Liver (tissue), 9 donors: ENCODE data around the gene NOP10. TPM values are rescaled to one million over a fixed set of nuclear protein-coding genes. Genes with fewer than 3 reads are reported as not detected.

ENCODE experiments used
- DNase-seq: peaks from one replicate; pipeline ENCODE4 v3.0.0-alpha.2; 2017; ENCODE audit warnings: low spot score
- H3K27ac ChIP-seq, 2 donors: one replicate each; pipeline ENCODE4 v1.7.0; 2013; ENCODE audit warnings: inconsistent platforms in 2 of 2, low read length in 2 of 2, control low read depth in 1 of 2, low read depth in 1 of 2, mild to moderate bottlenecking in 1 of 2
- H3K27me3 ChIP-seq, 4 donors: one replicate each; pipeline versions ENCODE4 v1.6.1 to v1.7.0; 2013; ENCODE audit warnings: low read length in 3 of 4, inconsistent platforms in 1 of 4, mild to moderate bottlenecking in 1 of 4, moderate library complexity in 1 of 4; ENCODE audit not compliant: control insufficient read depth in 4 of 4, insufficient read depth in 4 of 4
- H3K36me3 ChIP-seq, 4 donors: one replicate each; pipeline versions ENCODE4 v1.6.1 to v1.7.0; 2013; ENCODE audit warnings: low read length in 3 of 4, mild to moderate bottlenecking in 3 of 4, low read depth in 1 of 4, moderate library complexity in 1 of 4; ENCODE audit not compliant: control insufficient read depth in 4 of 4, insufficient read depth in 3 of 4
- H3K4me1 ChIP-seq, 4 donors: one replicate each; pipeline versions ENCODE4 v1.6.1 to v1.7.0; 2013; ENCODE audit warnings: low read length in 3 of 4, mild to moderate bottlenecking in 3 of 4, moderate library complexity in 1 of 4; ENCODE audit not compliant: control insufficient read depth in 4 of 4, insufficient read depth in 4 of 4
- H3K4me3 ChIP-seq, 3 donors: one replicate each; pipeline versions ENCODE4 v1.6.1 to v1.7.0; 2013; ENCODE audit warnings: low read length in 3 of 3, control low read depth in 1 of 3, low read depth in 1 of 3, mild to moderate bottlenecking in 1 of 3
- H3K9ac ChIP-seq, 2 donors: one replicate each; pipeline ENCODE4 v1.7.0; 2013; ENCODE audit warnings: low read length in 2 of 2, mild to moderate bottlenecking in 2 of 2, moderate library complexity in 2 of 2, control low read depth in 1 of 2, low read depth in 1 of 2
- H3K9me3 ChIP-seq, 4 donors: one replicate each; pipeline versions ENCODE4 v1.6.1 to v1.7.0; 2013; ENCODE audit warnings: low read length in 3 of 4; ENCODE audit not compliant: control insufficient read depth in 4 of 4
- EGR1 ChIP-seq, 2 donors: IDR thresholded peaks; 2 replicates each; pipeline ENCODE4 v1.6.1; 2016 to 2018; ENCODE audit warnings: antibody characterized with exemption in 2 of 2, low read depth in 2 of 2
- FOXA2 ChIP-seq: IDR thresholded peaks from 2 replicates; pipeline ENCODE4 v1.6.1; 2016; ENCODE audit warnings: antibody characterized with exemption
- HNF4A ChIP-seq, 2 donors: conservative IDR thresholded peaks; 2 replicates each; pipeline ENCODE4 v1.6.1; 2016; ENCODE audit warnings: antibody characterized with exemption in 2 of 2, mild to moderate bottlenecking in 2 of 2
- HNF4G ChIP-seq: IDR thresholded peaks from 2 replicates; pipeline ENCODE4 v1.6.1; 2016; ENCODE audit warnings: antibody characterized with exemption
- RAD21 ChIP-seq, 2 donors: IDR thresholded peaks; 2 replicates each; pipeline ENCODE4 v1.6.1; 2016; ENCODE audit warnings: antibody characterized with exemption in 2 of 2, mild to moderate bottlenecking in 2 of 2
- SP1 ChIP-seq: IDR thresholded peaks from 2 replicates; pipeline ENCODE4 v1.6.1; 2018; ENCODE audit warnings: antibody characterized with exemption, mild to moderate bottlenecking
- TAF1 ChIP-seq: conservative IDR thresholded peaks from 2 replicates; pipeline ENCODE4 v1.6.1; 2016; ENCODE audit warnings: antibody characterized with exemption, mild to moderate bottlenecking
- YY1 ChIP-seq: IDR thresholded peaks from 2 replicates; pipeline ENCODE4 v1.6.1; 2016; ENCODE audit warnings: antibody characterized with exemption, mild to moderate bottlenecking
- WGBS: extraction: QIAGEN DNeasy Blood & Tissue Kit; methylation state at CpG from one replicate; pipeline ENCODE4 v1.1.7; 2013; 5-methylcytosine and 5-hydroxymethylcytosine counted together
- polyA plus RNA-seq, 2 donors: library from polyadenylated mRNA; stranded (reverse) in 1 of 2; unstranded in 1 of 2; fragments of 200-250 nt in 1 of 2; fragments of >200 nt in 1 of 2; fragmentation: Nextera tagmentation in 1 of 2; extraction: Ambion mirVana in 1 of 2; gene quantifications; one replicate each; pipeline versions ENCODE4 v1.2.1 to v1.2.3, GENCODE V29; 2013 to 2015
- total RNA-seq, 2 donors: library from RNA; depleted of rRNA; stranded (reverse); fragments of >200 nt; gene quantifications; one replicate each; pipeline ENCODE4 v1.2.3, GENCODE V29; 2014
- TF ChIP-seq, protein P1 (sequence below): IDR thresholded peaks from 2 replicates; pipeline ENCODE4 v1.6.1; 2016; ENCODE audit warnings: antibody characterized with exemption, mild to moderate bottlenecking
- TF ChIP-seq, protein P2 (sequence below): fragments of 150-350 bp; IDR thresholded peaks from 2 replicates; pipeline ENCODE4 v1.5.1; 2017; ENCODE audit warnings: improper control_type of control experiment, low read depth, low read length; ENCODE audit not compliant: missing input control
- TF ChIP-seq, protein P3 (sequence below): IDR thresholded peaks from 2 replicates; pipeline ENCODE4 v1.6.1; 2016; ENCODE audit warnings: antibody characterized with exemption
- donor health status: healthy.
- donor health status: healthy.
- donor health status: healthy.
- donor health status: healthy.
- donor health status: healthy.

Gene NOP10
- total and polyA plus RNA-seq, 4 donors: 104 to 223 (median 125) TPM

DNA sequence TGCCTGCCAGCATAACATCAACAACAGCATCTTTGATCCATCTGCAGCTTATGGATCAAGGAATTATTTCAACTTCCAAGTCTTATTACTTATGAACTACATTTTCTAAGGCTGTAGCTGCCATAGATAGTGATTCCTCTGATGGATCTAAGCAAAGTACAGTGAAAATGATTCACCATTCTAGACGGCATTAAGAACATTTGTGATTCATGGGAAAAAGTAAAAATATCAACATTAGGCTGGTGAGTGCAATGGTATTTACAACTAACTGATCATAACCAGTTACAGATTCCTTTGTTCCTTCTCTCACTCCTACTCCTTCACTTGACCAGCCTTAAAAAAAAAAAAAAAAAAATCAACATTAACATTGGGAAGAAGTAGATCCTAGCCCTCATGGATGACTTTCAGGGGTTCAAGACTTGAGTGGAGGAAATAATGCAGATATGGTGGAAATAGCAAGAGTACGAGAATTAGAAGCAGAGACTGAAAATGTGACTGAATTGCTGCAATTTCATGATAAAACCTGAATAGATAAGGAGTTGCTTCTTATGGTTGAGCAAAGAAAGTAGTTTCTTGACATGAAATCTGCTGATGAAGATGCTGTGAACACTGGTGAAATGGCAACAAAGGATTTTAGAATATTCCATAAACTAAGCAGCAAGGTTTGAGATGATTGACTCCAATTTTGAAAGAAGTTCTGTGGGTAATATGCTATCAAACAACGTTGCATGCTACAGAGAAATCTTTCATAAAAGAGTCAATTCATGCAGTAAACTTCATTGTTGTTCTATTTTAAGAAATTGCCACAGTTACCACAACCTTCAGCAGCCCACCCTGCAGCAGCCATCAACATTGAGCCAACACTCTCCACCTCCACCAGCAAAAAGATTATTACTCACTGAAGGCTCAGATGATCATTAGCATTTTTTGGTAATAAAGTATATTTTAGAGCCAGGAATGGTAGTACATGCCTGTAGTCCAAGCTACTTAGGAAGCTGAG is 28.1 kb downstream of the NOP10 start:
- peaks cover 0 to 4% (median 0%) of the 10 kb centered on the region in 4 donors for H3K36me3 ChIP-seq
- H3K4me3 ChIP-seq: no peak overlapping the region
- no peaks in the 10 kb centered on the region for H3K27me3 ChIP-seq
- H3K4me1 ChIP-seq: peaks cover 0 to 9% (median 6%) of the 10 kb centered on the region in 4 donors
- H3K9ac ChIP-seq: no peak overlapping the region
- 89% methylated on average over 3 of the region's 3 CpGs for WGBS
- no peak for DNase-seq
- no peaks in the 10 kb centered on the region for H3K9me3 ChIP-seq
- TF ChIP-seq SP1: no peak
- no peak for TF ChIP-seq TAF1
- TF ChIP-seq RAD21 (IDR thresholded peaks at IDR 0.05): no peak
- no peak for TF ChIP-seq YY1
- no peak for TF ChIP-seq HNF4G
- H3K27ac ChIP-seq: no peak overlapping the region

DNA sequence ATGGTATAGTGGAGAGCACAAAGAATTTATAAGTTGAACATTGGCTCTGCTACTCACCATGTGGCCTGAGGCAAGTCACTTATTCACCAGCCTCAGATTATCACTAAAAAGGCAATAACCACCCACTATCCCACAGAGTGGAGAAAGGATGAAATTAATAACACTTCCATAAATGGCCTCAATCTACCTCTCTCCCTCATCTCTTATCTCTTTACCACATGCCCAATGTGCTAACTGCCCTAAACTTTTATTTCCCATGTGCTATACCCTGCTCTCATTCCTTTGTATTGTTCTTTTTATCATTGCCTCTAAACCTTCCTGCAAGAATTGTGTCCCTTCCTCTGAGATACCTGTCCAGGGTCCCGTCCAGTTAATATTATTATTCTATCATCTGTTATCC is 31.4 kb downstream of the NOP10 start:
- no peak for TF ChIP-seq YY1
- no peak for TF ChIP-seq TAF1
- TF ChIP-seq EGR1 (IDR thresholded peaks at IDR 0.05; ENCODE audit: low read depth in 2 of 2): no peak
- no peak for TF ChIP-seq HNF4A (conservative IDR thresholded peaks at IDR 0.05)
- TF ChIP-seq, protein P1, sequence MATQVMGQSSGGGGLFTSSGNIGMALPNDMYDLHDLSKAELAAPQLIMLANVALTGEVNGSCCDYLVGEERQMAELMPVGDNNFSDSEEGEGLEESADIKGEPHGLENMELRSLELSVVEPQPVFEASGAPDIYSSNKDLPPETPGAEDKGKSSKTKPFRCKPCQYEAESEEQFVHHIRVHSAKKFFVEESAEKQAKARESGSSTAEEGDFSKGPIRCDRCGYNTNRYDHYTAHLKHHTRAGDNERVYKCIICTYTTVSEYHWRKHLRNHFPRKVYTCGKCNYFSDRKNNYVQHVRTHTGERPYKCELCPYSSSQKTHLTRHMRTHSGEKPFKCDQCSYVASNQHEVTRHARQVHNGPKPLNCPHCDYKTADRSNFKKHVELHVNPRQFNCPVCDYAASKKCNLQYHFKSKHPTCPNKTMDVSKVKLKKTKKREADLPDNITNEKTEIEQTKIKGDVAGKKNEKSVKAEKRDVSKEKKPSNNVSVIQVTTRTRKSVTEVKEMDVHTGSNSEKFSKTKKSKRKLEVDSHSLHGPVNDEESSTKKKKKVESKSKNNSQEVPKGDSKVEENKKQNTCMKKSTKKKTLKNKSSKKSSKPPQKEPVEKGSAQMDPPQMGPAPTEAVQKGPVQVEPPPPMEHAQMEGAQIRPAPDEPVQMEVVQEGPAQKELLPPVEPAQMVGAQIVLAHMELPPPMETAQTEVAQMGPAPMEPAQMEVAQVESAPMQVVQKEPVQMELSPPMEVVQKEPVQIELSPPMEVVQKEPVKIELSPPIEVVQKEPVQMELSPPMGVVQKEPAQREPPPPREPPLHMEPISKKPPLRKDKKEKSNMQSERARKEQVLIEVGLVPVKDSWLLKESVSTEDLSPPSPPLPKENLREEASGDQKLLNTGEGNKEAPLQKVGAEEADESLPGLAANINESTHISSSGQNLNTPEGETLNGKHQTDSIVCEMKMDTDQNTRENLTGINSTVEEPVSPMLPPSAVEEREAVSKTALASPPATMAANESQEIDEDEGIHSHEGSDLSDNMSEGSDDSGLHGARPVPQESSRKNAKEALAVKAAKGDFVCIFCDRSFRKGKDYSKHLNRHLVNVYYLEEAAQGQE: no peak
- H3K27me3 ChIP-seq: no peaks in the 10 kb centered on the region
- WGBS: 91% methylated on average over 1 of the region's 1 CpG
- DNase-seq: no peak
- H3K9me3 ChIP-seq: no peaks in the 10 kb centered on the region
- H3K27ac ChIP-seq: no peak overlapping the region
- no peak overlapping the region for H3K9ac ChIP-seq
- peaks cover 0 to 2% (median 0%) of the 10 kb centered on the region in 4 donors for H3K4me1 ChIP-seq
- H3K36me3 ChIP-seq: peaks cover 0 to 4% (median 0%) of the 10 kb centered on the region in 4 donors
- no peak overlapping the region for H3K4me3 ChIP-seq

DNA sequence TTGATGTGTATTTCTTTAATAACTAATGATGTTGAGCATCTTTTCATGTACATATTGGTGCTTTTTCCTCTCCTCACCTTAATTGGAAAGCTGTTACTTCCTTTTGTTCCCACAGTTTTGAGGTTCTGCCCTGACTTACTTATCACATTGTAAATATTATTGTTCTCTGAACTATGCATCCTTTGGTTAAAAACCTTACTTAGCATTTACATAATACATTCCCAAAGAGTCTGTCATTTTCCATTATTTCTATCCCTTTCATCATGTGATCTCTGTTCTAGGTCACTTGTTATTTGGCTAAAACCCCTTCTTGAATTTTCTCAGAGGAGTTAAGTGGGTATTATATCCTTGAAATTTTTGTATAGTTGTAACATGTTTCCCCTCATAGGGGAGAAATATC is 38.3 kb downstream of the NOP10 start:
- Histone ChIP-seq H3K36me3 (no peaks in the 10 kb centered on the region), H3K9ac (no peak overlapping the region), H3K27ac (no peak overlapping the region), H3K4me1 (no peaks in the 10 kb centered on the region), H3K4me3 (no peak overlapping the region), H3K27me3 (no peaks in the 10 kb centered on the region), H3K9me3 (no peaks in the 10 kb centered on the region)
- DNase-seq: no peak
- TF ChIP-seq YY1 (no peak), RAD21 (IDR thresholded peaks at IDR 0.05) (no peak), SP1 (no peak), FOXA2 (no peak), EGR1 (IDR thresholded peaks at IDR 0.05; ENCODE audit: low read depth in 2 of 2) (no peak), TAF1 (no peak), HNF4A (conservative IDR thresholded peaks at IDR 0.05) (no peak)
- TF ChIP-seq, protein P2, sequence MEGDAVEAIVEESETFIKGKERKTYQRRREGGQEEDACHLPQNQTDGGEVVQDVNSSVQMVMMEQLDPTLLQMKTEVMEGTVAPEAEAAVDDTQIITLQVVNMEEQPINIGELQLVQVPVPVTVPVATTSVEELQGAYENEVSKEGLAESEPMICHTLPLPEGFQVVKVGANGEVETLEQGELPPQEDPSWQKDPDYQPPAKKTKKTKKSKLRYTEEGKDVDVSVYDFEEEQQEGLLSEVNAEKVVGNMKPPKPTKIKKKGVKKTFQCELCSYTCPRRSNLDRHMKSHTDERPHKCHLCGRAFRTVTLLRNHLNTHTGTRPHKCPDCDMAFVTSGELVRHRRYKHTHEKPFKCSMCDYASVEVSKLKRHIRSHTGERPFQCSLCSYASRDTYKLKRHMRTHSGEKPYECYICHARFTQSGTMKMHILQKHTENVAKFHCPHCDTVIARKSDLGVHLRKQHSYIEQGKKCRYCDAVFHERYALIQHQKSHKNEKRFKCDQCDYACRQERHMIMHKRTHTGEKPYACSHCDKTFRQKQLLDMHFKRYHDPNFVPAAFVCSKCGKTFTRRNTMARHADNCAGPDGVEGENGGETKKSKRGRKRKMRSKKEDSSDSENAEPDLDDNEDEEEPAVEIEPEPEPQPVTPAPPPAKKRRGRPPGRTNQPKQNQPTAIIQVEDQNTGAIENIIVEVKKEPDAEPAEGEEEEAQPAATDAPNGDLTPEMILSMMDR: no peak
- TF ChIP-seq, protein P1: no peak
- TF ChIP-seq, protein P3, sequence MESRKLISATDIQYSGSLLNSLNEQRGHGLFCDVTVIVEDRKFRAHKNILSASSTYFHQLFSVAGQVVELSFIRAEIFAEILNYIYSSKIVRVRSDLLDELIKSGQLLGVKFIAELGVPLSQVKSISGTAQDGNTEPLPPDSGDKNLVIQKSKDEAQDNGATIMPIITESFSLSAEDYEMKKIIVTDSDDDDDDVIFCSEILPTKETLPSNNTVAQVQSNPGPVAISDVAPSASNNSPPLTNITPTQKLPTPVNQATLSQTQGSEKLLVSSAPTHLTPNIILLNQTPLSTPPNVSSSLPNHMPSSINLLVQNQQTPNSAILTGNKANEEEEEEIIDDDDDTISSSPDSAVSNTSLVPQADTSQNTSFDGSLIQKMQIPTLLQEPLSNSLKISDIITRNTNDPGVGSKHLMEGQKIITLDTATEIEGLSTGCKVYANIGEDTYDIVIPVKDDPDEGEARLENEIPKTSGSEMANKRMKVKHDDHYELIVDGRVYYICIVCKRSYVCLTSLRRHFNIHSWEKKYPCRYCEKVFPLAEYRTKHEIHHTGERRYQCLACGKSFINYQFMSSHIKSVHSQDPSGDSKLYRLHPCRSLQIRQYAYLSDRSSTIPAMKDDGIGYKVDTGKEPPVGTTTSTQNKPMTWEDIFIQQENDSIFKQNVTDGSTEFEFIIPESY: no peak
